ENCODE results near the gene PARN. TPM values are rescaled to one million over a fixed set of nuclear protein-coding genes. Genes with fewer than 3 reads are reported as not detected.

PARN gene
- total and polyA plus RNA-seq, 2 of the 8 experiments (the other 6 are each of a cell fraction or from before 2014, with no cell fraction given): 24.5 to 44.6 TPM

- CTCF ChIA-PET (ENCODE audit: partially characterized antibody): interaction anchor here (1.2 to 2.2 kb wide), 3 partner anchors 12 to 29 kb away, joined by 3 to 10 read pairs (median 5); no protein-coding TSS in a partner anchor
Measured at GRCh38 chr16:14514967-14515366, 115.1 kb downstream of the PARN start.

More at GRCh38 chr16:14514967-14515366, 115.1 kb downstream of the PARN start:
- Histone ChIP-seq H3K27me3 (replicated peaks in 1 of 4; ENCODE audit: control insufficient read depth in 3 of 4, extremely low read depth in 1 of 4, insufficient read depth in 3 of 4, low read length in 3 of 4) (no peaks in the 10 kb centered on the region), H3K4me1 (replicated peaks in 1 of 4; ENCODE audit: control insufficient read depth in 3 of 4, insufficient read depth in 4 of 4, low read length in 3 of 4) (peaks cover 0 to 4% (median 3%) of the 10 kb centered on the region in 4 experiments; a peak in 4 of 7 replicates), H3K79me2 (ENCODE audit: control insufficient read depth in 1 of 2, insufficient read depth in 2 of 2, low read length in 2 of 2) (peaks cover 0 to 4% of the 10 kb centered on the region in 2 experiments; a peak in 2 of 4 replicates), H3K9me3 (ENCODE audit: insufficient read depth in 2 of 2, low read depth in 1 of 2, low read length in 1 of 2) (no peaks in the 10 kb centered on the region), H3K27ac (ENCODE audit: low read depth, low read length) (no peak overlapping the region), H2AK5ac (ENCODE audit: low read depth, low read length) (no peak overlapping the region), H3K23me2 (ENCODE audit: low read depth, low read length) (no peaks in the 10 kb centered on the region), H3K36me3 (ENCODE audit: control insufficient read depth in 2 of 4, insufficient read depth in 4 of 4, low read length in 3 of 4) (no peaks in the 10 kb centered on the region), H2BK20ac (ENCODE audit: low read length) (no peak overlapping the region), H3K4ac (replicated peaks; ENCODE audit: insufficient read length, low read depth, low read length) (no peak overlapping the region), H4K8ac (ENCODE audit: extremely low read depth, insufficient read depth, low read length) (no peak overlapping the region), H2BK15ac (ENCODE audit: low read length) (no peak overlapping the region), H3K4me3 (ENCODE audit: extremely low read depth in 1 of 4, insufficient read depth in 2 of 4, low read depth in 3 of 4, low read length in 4 of 4) (no peak overlapping the region), H3K79me1 (ENCODE audit: low read depth, low read length) (peaks cover 4% of the 10 kb centered on the region), H3K9ac (replicated peaks in 1 of 4; ENCODE audit: extremely low read depth in 1 of 4, low read depth in 3 of 4, low read length in 3 of 4) (no peak overlapping the region), H3K4me2 (ENCODE audit: insufficient read depth in 1 of 2, low read depth in 2 of 2, low read length in 2 of 2) (no peak overlapping the region), H3K23ac (ENCODE audit: insufficient read length) (no peak overlapping the region), H4K91ac (replicated peaks; ENCODE audit: insufficient read length, low read length) (no peak overlapping the region), H3K56ac (replicated peaks; ENCODE audit: insufficient read length, low read depth, low read length) (no peak overlapping the region), H3K18ac (ENCODE audit: extremely low read depth, low read length) (no peak overlapping the region), H2AFZ (ENCODE audit: low read length) (no peak overlapping the region), H2BK120ac (replicated peaks; ENCODE audit: low read depth, low read length) (no peak overlapping the region), H4K5ac (ENCODE audit: insufficient read length, low read depth, low read length) (no peak overlapping the region), H2BK5ac (ENCODE audit: low read depth, low read length) (no peak overlapping the region), H3K14ac (ENCODE audit: insufficient read length) (no peak overlapping the region), H4K20me1 (replicated peaks in 1 of 2; ENCODE audit: control insufficient read depth in 1 of 2, insufficient read depth in 2 of 2, low read length in 2 of 2) (no peaks in the 10 kb centered on the region), H2BK12ac (ENCODE audit: low read depth, low read length) (no peak overlapping the region)
- no peak for FAIRE-seq
- no peak for DNase-seq (ENCODE audit: low read depth in 1 of 2, low spot score in 2 of 2)
- TF ChIP-seq NRF1 (IDR thresholded peaks at IDR 0.05; ENCODE audit: low read depth, low read length): no peak
- TF ChIP-seq, protein P1, sequence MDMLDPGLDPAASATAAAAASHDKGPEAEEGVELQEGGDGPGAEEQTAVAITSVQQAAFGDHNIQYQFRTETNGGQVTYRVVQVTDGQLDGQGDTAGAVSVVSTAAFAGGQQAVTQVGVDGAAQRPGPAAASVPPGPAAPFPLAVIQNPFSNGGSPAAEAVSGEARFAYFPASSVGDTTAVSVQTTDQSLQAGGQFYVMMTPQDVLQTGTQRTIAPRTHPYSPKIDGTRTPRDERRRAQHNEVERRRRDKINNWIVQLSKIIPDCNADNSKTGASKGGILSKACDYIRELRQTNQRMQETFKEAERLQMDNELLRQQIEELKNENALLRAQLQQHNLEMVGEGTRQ (IDR thresholded peaks at IDR 0.05; ENCODE audit: low read length): no peak
- TF ChIP-seq SUZ12 (IDR thresholded peaks at IDR 0.05; ENCODE audit: low read length): no peak
- no peak for TF ChIP-seq KDM4A (IDR thresholded peaks at IDR 0.05; ENCODE audit: low read depth, low read length, severe bottlenecking)
- POLR2A ChIA-PET (ENCODE audit: partially characterized antibody): interaction anchor here (0.6 kb wide), 1 partner anchor 25 kb away, joined by 3 read pairs; no protein-coding TSS in a partner anchor
- WGBS, 2 experiments (ENCODE audit: extremely low coverage in 1 of 2, insufficient coverage in 1 of 2, insufficient read length in 1 of 2, insufficient replicate concordance in 2 of 2, low coverage in 1 of 2, low lambda C conversion rate in 2 of 2, missing lambda C conversion rate in 1 of 2): 82% methylated on average over 3 of the region's 3 CpGs; no CpG with 5 or more reads in 1 of the 2 experiments
